H1 (cell line): ENCODE data around the gene KCNQ1. TPM values are rescaled to one million over a fixed set of nuclear protein-coding genes. Genes with fewer than 3 reads are reported as not detected.

Experiments used
- CBX5 ChIP-seq: fragments of 300-800, 300-1000 bp; sonication (generic); IDR thresholded peaks from 2 replicates; pipeline ENCODE4 v1.7.1; 2016; ENCODE audit warnings: antibody characterized with exemption, low read length, low read depth
- CHD1 ChIP-seq: IDR thresholded peaks from 2 replicates; pipeline ENCODE4 v1.6.1; 2012; ENCODE audit warnings: low read depth, low read length, improper control_type of control experiment
- CTBP2 ChIP-seq: IDR thresholded peaks from 2 replicates; pipeline ENCODE4 v1.7.0; 2011; ENCODE audit warnings: borderline replicate concordance, mild to moderate bottlenecking, moderate library complexity, mixed read lengths, low read length; ENCODE audit not compliant: insufficient read depth, insufficient read length
- FOSL1 ChIP-seq: IDR thresholded peaks from 2 replicates; pipeline ENCODE4 v1.6.1; 2011; ENCODE audit warnings: mild to moderate bottlenecking, low read depth, low read length, moderate library complexity; ENCODE audit not compliant: insufficient read depth
- GABPA ChIP-seq: IDR thresholded peaks from 2 replicates; pipeline ENCODE4 v1.6.1; 2011; ENCODE audit warnings: mild to moderate bottlenecking, low read length, moderate library complexity, borderline replicate concordance; ENCODE audit not compliant: insufficient read depth
- HDAC6 ChIP-seq: IDR thresholded peaks from one replicate; pipeline ENCODE4 v1.7.1; 2012; ENCODE audit warnings: low read depth, mild to moderate bottlenecking, inconsistent platforms, low read length, moderate library complexity
- KDM4A ChIP-seq: IDR thresholded peaks from one replicate; pipeline ENCODE4 v1.7.1; 2012; ENCODE audit warnings: low read depth, mild to moderate bottlenecking, moderate library complexity, low read length, inconsistent platforms; ENCODE audit not compliant: severe bottlenecking
- RAD21 ChIP-seq, 2 experiments: IDR thresholded peaks in 1 of 2; conservative IDR thresholded peaks in 1 of 2; 2 replicates each; pipeline ENCODE4 v1.6.1; 2011; ENCODE audit warnings: low read depth in 2 of 2, low read length in 2 of 2, improper control_type of control experiment in 1 of 2, inconsistent platforms in 1 of 2, mild to moderate bottlenecking in 1 of 2, moderate library complexity in 1 of 2
- ZNF274 ChIP-seq: IDR thresholded peaks from 2 replicates; pipeline ENCODE4 v1.7.0; 2012; ENCODE audit warnings: low read length, borderline replicate concordance; ENCODE audit errors: extremely low read depth
- polyA plus RNA-seq, 7 experiments: library from polyadenylated mRNA; depleted of rRNA in 3 of 7; stranded (reverse) in 5 of 7; unstranded in 2 of 7; fragments of >200 nt in 5 of 7; fragments of 200-250 nt in 2 of 7; gene quantifications; 1 replicate in 5 of 7; 2 replicates in 1 of 7; 4 replicates in 1 of 7; pipeline versions ENCODE4 v1.2.1 to v1.2.3, GENCODE V29; 2011 to 2013; ENCODE audit warnings: missing spikeins in 2 of 7, mixed read lengths in 2 of 7
- total RNA-seq: library from RNA; stranded (reverse); fragmentation: NEBNext Ultra II Directional; extraction: Animal tissue kit (Norgen Biotek cat#: 25700); gene quantifications from 2 replicates; pipeline ENCODE4 v1.2.1, GENCODE V29; 2021
- TF ChIP-seq, protein P1 (sequence below): fragments of 300-600 bp; sonication (generic); IDR thresholded peaks from 2 replicates; pipeline ENCODE4 v1.7.1; 2012; ENCODE audit warnings: low read length, moderate library complexity, mild to moderate bottlenecking, inconsistent platforms; ENCODE audit not compliant: insufficient replicate concordance

Gene KCNQ1
- total and polyA plus RNA-seq, 2 of the 8 experiments (the other 6 are each of a cell fraction or from before 2014, with no cell fraction given) = 1.9 to 2.0 TPM

DNA sequence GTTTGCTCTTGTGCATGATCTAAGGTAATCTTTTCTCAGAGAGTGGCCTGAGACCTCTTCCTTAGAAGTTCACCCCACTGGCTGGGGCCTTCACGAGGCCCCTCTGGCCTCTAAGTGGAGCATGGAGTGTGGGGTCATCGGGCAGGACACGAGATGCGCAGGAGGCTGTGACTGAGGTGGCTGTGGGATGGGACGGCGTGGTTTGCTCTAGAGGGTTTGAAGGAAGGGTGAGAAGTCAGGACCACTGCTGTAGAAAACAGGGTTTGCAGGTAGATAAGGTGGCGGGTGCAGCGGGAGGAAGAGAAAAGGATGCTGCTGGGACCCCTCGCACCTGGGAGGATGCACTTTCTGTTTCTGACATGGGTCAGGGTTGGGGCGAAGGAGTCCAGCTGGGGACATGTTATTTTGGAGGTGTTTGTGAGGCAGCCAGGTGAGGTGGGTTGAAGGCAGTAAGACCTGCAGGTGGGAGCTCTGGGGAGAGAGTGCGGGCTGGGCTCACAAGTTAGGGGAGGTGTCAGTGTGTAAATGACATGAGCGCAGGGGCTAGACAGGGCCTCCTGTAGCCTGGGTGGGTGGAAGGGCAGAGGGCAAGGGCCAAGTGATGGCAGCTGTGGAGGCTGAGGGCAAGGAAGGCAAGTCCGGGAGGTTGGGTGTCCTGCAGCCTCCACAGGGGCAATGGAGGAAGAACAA is 62.5 kb downstream of the KCNQ1 start (continued):
- TF ChIP-seq, protein P1, sequence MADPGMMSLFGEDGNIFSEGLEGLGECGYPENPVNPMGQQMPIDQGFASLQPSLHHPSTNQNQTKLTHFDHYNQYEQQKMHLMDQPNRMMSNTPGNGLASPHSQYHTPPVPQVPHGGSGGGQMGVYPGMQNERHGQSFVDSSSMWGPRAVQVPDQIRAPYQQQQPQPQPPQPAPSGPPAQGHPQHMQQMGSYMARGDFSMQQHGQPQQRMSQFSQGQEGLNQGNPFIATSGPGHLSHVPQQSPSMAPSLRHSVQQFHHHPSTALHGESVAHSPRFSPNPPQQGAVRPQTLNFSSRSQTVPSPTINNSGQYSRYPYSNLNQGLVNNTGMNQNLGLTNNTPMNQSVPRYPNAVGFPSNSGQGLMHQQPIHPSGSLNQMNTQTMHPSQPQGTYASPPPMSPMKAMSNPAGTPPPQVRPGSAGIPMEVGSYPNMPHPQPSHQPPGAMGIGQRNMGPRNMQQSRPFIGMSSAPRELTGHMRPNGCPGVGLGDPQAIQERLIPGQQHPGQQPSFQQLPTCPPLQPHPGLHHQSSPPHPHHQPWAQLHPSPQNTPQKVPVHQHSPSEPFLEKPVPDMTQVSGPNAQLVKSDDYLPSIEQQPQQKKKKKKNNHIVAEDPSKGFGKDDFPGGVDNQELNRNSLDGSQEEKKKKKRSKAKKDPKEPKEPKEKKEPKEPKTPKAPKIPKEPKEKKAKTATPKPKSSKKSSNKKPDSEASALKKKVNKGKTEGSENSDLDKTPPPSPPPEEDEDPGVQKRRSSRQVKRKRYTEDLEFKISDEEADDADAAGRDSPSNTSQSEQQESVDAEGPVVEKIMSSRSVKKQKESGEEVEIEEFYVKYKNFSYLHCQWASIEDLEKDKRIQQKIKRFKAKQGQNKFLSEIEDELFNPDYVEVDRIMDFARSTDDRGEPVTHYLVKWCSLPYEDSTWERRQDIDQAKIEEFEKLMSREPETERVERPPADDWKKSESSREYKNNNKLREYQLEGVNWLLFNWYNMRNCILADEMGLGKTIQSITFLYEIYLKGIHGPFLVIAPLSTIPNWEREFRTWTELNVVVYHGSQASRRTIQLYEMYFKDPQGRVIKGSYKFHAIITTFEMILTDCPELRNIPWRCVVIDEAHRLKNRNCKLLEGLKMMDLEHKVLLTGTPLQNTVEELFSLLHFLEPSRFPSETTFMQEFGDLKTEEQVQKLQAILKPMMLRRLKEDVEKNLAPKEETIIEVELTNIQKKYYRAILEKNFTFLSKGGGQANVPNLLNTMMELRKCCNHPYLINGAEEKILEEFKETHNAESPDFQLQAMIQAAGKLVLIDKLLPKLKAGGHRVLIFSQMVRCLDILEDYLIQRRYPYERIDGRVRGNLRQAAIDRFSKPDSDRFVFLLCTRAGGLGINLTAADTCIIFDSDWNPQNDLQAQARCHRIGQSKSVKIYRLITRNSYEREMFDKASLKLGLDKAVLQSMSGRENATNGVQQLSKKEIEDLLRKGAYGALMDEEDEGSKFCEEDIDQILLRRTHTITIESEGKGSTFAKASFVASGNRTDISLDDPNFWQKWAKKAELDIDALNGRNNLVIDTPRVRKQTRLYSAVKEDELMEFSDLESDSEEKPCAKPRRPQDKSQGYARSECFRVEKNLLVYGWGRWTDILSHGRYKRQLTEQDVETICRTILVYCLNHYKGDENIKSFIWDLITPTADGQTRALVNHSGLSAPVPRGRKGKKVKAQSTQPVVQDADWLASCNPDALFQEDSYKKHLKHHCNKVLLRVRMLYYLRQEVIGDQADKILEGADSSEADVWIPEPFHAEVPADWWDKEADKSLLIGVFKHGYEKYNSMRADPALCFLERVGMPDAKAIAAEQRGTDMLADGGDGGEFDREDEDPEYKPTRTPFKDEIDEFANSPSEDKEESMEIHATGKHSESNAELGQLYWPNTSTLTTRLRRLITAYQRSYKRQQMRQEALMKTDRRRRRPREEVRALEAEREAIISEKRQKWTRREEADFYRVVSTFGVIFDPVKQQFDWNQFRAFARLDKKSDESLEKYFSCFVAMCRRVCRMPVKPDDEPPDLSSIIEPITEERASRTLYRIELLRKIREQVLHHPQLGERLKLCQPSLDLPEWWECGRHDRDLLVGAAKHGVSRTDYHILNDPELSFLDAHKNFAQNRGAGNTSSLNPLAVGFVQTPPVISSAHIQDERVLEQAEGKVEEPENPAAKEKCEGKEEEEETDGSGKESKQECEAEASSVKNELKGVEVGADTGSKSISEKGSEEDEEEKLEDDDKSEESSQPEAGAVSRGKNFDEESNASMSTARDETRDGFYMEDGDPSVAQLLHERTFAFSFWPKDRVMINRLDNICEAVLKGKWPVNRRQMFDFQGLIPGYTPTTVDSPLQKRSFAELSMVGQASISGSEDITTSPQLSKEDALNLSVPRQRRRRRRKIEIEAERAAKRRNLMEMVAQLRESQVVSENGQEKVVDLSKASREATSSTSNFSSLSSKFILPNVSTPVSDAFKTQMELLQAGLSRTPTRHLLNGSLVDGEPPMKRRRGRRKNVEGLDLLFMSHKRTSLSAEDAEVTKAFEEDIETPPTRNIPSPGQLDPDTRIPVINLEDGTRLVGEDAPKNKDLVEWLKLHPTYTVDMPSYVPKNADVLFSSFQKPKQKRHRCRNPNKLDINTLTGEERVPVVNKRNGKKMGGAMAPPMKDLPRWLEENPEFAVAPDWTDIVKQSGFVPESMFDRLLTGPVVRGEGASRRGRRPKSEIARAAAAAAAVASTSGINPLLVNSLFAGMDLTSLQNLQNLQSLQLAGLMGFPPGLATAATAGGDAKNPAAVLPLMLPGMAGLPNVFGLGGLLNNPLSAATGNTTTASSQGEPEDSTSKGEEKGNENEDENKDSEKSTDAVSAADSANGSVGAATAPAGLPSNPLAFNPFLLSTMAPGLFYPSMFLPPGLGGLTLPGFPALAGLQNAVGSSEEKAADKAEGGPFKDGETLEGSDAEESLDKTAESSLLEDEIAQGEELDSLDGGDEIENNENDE = no peak
- TF ChIP-seq ZNF274 = no peak
- TF ChIP-seq GABPA = no peak
- no peak for TF ChIP-seq CTBP2
- TF ChIP-seq CBX5 = no peak
- TF ChIP-seq CHD1 = no peak
- no peak for TF ChIP-seq FOSL1
- TF ChIP-seq HDAC6 = no peak
- no peak for TF ChIP-seq RAD21 (IDR thresholded peaks at IDR 0.05 in 1 of 2, conservative IDR thresholded peaks at IDR 0.05 in 1 of 2; ENCODE audit: low read depth in 2 of 2, low read length in 2 of 2)
- no peak for TF ChIP-seq KDM4A
